ENCODE measurements around the gene UBA6.
"Not testable (repeated sequence)": the region's sequence is repeated elsewhere in the genome, so short reads cannot be mapped to it uniquely, and the experiment has no call there.

The UBA6 gene

GRCh38 chr4:67700738-67701516 is at the start of gene UBA6:
TSS of gene UBA6 (minus strand) at chr4:67701155. CDS start at chr4:67701119, 36 bp downstream.
- peak; percentile 91 for DNase-seq (ENCODE audit: low read depth, low spot score)

- no peak for DNase-seq (ENCODE audit: low read depth, low spot score)
Measured at GRCh38 chr4:67750691-67751090, 49.7 kb upstream of the UBA6 start.

GRCh38 chr4:67749286-67749685 is 48.3 kb upstream of the UBA6 start:
- no peak for DNase-seq (ENCODE audit: low read depth, low spot score)

GRCh38 chr4:67746797-67747495 is 46.0 kb upstream of the UBA6 start:
- no peak for DNase-seq (ENCODE audit: low read depth, low spot score)

- no peak for DNase-seq (ENCODE audit: low read depth, low spot score)
Measured at GRCh38 chr4:67744561-67745283, 43.8 kb upstream of the UBA6 start.

GRCh38 chr4:67743194-67743593 is 42.2 kb upstream of the UBA6 start:
- no peak for DNase-seq (ENCODE audit: low read depth, low spot score)

- DNase-seq (ENCODE audit: low read depth, low spot score): no peak
Measured at GRCh38 chr4:67736262-67736661, 35.3 kb upstream of the UBA6 start.

GRCh38 chr4:67735325-67735724 is 34.4 kb upstream of the UBA6 start:
- no peak for DNase-seq (ENCODE audit: low read depth, low spot score)

GRCh38 chr4:67730511-67730910 is 29.6 kb upstream of the UBA6 start:
- not testable (repeated sequence) for DNase-seq (ENCODE audit: low read depth, low spot score)

- no peak for DNase-seq (ENCODE audit: low read depth, low spot score)
Measured at GRCh38 chr4:67727124-67727850, 26.3 kb upstream of the UBA6 start.

GRCh38 chr4:67725981-67726380 is 25.0 kb upstream of the UBA6 start:
- no peak for DNase-seq (ENCODE audit: low read depth, low spot score)

GRCh38 chr4:67725132-67725531 is 24.2 kb upstream of the UBA6 start:
- DNase-seq (ENCODE audit: low read depth, low spot score): no peak

- DNase-seq (ENCODE audit: low read depth, low spot score): no peak
Measured at GRCh38 chr4:67723949-67724348, 23.0 kb upstream of the UBA6 start.

GRCh38 chr4:67723341-67723740 is 22.4 kb upstream of the UBA6 start:
- no peak for DNase-seq (ENCODE audit: low read depth, low spot score)

GRCh38 chr4:67721770-67722597 is 21.0 kb upstream of the UBA6 start:
- no peak for DNase-seq (ENCODE audit: low read depth, low spot score)

GRCh38 chr4:67721315-67721769 is 20.4 kb upstream of the UBA6 start:
- DNase-seq (ENCODE audit: low read depth, low spot score): no peak

- DNase-seq (ENCODE audit: low read depth, low spot score): no peak
Measured at GRCh38 chr4:67719953-67720617, 19.1 kb upstream of the UBA6 start.

GRCh38 chr4:67718848-67719247 is 17.9 kb upstream of the UBA6 start:
- DNase-seq (ENCODE audit: low read depth, low spot score): no peak

GRCh38 chr4:67717586-67717985 is 16.6 kb upstream of the UBA6 start:
- no peak for DNase-seq (ENCODE audit: low read depth, low spot score)

GRCh38 chr4:67714955-67715354 is 14.0 kb upstream of the UBA6 start:
- no peak for DNase-seq (ENCODE audit: low read depth, low spot score)
